GM21619 (cell line): ENCODE measurements around the gene BMERB1.
"Not testable (repeated sequence)": the region's sequence is repeated elsewhere in the genome, so short reads cannot be mapped to it uniquely, and the experiment has no call there.

Experiments used
- ATAC-seq: cut with Tn5 transposase; IDR thresholded peaks from one replicate; pipeline ENCODE4 v1.9.1; 2021; ENCODE audit not compliant: unreplicated experiment

The BMERB1 gene

DNA sequence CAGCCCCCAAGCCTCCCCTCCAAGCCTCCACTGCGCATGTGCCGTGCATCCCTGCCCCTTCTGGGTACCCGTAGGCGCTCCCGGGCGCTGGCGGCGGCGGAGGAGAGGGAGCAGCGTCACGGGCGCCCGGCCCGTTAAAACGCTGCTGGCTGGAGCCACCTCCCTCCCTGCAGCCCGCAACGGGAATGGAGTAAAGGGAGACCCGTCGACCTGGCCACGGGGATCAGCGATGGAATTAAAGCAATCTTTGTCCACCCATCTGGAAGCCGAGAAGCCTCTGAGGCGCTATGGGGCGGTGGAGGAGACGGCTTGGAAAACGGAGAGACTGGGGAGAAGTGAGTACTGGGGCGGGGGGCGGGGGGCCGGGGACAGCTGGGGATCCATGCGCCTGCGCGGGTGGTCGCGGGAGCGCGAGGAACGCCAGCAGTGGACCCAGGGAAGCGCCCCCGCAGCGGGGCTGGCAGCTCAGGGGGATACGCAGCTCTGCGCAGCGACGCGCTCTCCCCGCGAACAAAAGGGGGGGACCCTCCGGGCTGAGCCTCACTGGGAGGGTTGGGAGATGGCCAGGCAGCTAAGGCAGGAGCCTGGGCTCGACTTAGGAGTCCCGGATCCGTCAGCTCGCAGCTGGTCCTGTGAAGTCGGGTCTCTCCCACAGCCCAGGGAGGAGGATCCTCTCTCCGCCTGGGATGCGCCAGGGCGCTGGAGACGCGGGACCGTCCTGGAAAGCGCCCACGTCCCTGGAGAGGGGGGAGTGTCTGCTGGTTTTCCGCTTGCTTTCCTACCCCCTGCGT, at the start of gene BMERB1:
Gene BMERB1, plus strand, starts transcription at position 164 of the 791 bp plus-strand sequence. Its CDS starts 66 bp downstream, at position 230.
- no peak for ATAC-seq

DNA sequence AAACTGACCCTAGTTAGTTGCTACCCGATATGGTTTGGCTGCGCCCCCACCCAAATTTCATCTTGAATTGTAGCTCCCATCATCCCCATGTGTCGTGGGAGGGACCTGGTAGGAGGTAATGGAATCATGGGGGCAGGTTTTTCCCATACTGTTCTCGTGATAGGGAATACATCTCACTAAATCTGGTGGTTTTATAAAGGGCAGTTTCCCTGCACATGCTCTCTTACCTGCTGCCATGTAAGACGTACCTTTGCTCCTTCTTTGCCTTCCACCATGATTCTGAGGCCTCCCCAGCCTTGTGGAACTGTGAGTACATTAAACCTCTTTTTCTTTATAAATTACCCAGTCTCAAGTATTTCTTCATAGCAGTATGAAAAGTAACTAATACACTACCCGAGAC, 46.3 kb upstream of the BMERB1 start:
- ATAC-seq, result not testable (repeated sequence)

DNA sequence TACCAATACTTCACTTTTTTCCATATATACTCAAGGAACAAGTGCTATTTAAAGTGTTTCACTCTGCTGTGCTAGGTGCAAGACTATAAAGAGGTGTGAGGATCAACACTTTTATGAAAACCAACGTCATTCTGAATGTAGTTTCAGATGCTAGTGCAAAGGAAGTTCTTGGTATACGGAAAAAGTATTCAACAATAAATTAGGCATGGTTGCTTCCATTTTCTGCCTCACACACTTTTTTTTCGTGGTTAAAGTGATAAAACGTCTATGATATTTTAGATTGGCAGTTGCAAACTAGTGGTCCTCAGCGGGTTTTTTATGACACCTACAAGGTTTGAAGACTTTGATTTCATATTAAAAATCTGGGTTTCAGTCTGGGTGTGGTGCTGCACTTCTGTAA, 44.5 kb upstream of the BMERB1 start:
- ATAC-seq, result not testable (repeated sequence)

DNA sequence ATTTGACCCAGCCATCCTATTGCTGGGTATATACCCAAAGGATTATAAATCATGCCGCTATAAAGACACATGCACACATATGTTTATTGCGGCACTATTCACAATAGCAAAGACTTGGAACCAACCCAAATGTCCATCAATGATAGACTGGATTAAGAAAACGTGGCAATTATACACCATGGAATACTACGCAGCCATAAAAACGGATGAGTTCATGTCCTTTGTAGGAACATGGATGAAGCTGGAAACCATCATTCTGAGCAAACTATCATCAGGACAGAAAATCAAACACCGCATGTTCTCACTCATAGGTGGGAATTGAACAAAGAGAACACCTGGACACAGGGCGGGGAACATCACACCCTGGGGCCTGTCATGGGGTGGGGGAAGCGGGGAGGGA, 41.4 kb upstream of the BMERB1 start:
- not testable (repeated sequence) for ATAC-seq

DNA sequence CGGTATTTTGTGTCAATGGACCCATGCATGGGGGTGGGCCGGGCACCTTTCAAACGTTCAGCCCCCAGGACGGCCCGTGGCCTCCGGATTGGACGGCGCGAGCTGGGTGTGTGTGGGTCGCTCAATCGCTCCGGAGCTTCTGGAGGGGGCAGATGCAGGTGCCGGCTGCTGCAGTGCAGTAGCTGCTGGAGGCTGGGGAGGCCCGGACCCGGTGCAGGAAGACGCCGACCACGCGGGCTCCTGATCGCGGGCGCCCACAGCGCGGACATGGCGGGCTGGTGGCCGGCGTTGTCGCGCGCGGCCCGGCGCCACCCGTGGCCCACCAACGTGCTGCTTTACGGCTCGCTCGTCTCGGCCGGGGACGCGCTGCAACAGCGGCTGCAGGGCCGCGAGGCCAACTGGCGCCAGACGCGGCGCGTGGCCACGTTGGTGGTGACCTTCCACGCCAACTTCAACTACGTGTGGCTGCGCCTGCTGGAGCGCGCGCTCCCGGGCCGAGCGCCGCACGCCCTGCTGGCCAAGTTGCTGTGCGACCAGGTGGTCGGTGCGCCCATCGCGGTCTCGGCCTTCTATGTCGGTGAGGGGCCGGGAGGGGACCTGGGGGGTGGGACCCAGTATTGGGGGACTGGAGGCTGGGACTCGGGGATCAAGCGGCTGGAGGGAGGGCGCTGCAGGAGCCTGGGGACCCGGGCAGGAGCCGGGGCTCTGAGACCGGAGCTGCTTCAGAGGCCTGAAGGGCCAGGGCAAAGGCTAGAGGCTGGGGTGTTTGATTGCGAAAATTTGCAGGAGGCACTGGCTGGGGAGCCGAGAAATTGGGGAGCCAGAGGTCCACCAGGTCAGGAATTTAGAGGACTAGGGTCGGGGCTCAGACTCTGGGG, 38.5 kb upstream of the BMERB1 start, which contains the start of gene MPV17L:
Gene MPV17L, plus strand, starts transcription at position 124 of the 878 bp plus-strand sequence. Its CDS starts 144 bp downstream, at position 268.
- not testable (repeated sequence) for ATAC-seq

DNA sequence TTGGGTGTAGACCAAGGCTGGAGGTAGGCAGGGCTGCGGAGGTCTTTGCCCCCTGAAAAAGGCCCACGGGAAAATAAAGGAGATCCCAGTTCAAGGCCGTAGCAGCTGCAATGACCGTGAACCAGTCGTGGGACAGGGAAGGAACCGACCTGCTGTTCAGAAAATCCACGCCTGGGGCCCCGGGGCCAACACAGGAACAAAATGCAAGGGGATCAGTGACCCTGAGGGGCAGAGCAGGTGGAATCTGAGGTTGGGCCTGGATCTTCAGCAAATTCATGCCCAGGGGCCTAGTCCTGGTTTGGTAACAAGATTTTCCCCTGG, 37.9 kb upstream of the BMERB1 start:
- not testable (repeated sequence) for ATAC-seq

DNA sequence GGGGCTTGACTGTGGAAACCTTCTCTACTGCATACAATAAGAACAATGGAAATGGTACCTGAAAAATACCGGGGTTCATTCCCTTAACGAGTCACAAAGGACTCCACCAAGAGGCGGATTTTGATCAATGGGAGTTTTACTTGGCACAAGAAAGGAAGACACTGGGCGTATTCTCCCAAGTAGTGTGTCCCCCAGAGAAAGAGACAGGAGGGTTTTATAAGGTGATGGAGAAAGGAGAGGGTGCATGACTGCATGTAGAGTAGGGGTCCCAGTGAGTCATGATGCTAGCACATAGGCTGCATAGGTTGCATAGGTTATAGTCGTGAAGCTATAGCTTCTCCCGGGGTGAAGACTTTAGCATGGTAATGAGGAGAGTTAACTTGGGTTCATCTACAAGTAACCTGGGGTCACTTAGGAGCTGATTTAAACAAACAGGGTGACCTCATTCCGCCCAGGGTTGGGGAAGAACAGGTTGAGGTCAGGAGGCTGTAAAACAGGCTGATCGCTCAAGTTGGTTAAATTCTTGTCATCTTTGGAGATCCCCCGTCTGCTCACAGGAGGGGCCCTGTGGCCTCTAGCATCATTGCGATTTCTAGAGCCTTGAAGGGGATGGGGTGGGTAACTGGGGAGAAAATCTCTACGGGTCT, 37.3 kb upstream of the BMERB1 start:
- no peak for ATAC-seq

DNA sequence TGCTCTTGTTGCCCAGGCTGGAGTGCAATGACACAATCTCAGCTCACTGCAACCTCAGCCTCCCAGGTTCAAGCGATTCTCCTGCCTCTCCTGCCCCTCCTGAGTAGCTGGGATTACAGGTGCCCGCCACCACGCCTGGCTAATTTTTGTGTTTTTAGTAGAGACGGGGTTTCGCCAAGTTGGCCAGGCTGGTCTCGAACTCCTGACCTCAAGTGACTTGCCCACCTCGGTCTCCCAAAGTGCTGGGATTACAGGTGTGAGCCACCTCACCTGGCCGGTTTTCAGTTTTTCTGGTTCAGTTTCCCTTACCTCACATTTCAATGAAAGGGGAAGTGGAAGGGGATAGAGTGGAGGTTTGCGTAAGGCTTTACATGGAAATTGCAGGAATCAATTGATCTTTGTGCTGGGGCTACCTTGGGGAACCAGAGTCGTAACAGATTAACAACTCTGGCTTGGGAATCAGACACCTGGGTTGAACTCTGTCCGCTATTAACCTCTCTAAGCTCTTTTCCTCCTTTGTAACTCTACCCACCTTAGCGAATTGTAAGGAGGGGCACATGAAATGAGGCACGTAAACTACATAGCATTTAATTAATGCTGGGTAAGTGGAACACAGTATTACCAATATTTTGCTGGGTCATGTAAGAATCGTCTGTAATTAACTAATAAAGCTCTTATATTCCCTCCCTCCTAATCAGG, 35.6 kb upstream of the BMERB1 start:
- ATAC-seq, result no peak

DNA sequence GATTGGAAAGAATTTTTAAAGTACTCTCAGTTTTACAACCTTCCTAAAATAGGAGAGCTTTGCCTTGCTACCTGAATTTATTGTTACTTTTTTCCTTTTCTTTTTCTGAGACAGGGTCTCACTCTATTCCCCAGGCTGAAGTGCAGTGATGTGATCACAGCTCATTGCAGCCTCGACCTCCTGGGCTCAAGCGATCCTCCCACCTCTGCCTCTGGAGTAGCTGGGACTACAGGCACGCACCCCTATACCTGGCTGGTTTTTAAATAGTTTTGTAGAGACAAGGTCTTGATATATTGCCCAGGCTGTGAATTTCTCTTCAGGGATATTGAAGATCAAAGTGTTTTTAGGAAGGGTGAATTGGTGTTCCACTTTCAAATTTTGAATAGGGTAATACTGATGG, 35.1 kb upstream of the BMERB1 start:
- no peak for ATAC-seq

DNA sequence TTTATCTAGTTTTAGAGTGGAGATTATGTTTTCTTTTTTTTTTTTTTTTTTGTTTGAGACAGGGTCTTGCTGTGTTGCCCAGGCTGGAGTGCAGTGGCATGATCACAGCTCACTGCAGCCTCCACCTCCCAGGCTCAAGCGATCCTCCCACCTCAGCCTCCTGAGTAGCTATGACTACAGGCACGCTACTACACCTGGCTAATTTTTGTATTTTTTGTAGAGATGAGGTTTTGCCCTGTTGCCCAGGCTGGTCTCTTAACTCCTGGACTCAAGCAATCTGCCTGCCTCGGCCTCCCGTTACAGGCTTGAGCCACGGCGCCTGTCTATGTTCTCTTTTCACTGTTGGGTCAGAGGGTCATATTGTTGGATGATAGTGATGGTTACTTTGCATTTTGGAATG, 34.1 kb upstream of the BMERB1 start:
- ATAC-seq, result not testable (repeated sequence)

DNA sequence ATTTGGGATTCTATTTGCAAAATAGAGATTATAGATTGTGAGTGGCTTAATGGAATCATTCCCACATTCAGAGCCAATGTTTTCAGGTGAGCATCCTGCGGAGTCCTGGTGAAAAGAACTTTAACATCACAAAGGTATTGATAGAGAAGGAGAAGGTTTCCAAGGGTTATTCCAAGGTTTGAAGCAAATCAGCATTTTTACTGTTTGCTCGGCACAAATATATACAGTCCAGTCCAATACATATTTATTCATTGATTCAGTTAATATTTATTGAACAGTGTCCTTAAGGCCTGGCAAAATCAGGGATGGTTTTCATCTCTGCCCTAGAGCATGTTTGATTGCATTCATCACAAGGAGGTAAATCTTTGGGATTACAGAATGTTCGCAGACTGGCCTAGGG, 32.4 kb upstream of the BMERB1 start:
- ATAC-seq, result no peak

DNA sequence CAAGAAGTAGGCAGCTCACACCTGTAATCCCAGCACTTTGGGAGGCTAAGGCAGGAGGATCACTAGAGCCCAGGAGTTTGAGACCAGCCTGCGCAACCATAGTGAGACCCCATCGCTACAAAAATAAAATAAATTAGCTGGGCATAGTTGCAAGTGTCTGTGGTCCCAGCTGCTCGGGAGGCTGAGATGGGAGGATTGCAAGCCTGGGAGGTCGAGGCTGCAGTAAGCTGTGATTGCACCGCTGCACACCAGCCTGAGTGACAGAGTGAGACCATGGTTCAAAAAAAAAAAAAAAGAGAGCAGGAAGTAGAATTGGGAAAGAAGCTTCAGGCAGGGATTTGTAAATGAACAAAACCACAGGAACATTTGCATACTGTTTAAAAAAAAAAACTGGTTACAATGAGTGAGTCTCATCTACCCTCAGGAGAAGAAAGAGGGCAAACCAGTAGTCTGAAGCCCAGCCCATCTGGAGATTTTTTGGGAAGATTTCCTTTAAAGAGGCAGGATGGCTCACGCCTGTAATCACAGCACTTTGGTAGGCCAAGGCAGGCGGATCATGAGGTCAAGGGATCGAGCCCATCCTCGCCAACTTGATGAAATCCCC, 30.9 kb upstream of the BMERB1 start:
- ATAC-seq, result no peak

DNA sequence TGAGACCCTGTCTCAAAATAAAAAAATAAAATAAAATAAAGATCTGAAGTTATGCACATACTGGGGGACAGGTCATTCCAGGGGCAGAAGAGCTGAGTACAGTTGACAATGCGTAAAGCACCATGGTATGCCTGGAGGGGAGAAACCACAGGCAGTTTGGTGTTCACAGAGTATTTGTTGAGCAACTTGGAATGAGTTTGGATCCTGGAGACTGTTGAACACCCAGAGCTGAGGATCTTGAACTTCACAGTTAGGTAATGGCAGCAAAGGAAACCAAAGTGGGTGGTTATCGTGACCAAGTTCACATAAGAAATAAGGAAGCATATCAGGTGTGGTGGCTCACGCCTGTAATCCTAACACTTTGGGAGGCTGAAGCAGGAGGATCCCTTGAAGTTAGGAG, 30.3 kb upstream of the BMERB1 start:
- ATAC-seq, result not testable (repeated sequence)

DNA sequence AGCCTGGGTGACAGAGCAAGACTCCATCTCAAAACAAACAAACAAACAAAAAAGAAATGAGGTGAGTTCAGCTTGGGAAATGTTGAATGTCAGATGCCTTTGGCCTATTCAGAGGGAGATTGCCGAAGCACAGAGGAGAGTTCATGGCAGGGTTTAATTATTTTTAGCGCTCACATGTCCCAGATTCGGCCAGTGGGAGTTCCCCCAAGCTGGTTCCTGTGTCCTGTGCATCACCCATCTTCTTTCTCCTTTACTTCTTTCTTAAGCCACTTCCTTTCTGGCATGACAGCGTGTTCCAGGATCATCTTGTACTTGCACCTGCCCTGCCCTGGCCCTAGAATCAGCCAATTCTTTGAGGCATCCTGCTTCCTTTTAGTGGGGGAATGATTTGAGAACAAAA, 29.6 kb upstream of the BMERB1 start:
- no peak for ATAC-seq

DNA sequence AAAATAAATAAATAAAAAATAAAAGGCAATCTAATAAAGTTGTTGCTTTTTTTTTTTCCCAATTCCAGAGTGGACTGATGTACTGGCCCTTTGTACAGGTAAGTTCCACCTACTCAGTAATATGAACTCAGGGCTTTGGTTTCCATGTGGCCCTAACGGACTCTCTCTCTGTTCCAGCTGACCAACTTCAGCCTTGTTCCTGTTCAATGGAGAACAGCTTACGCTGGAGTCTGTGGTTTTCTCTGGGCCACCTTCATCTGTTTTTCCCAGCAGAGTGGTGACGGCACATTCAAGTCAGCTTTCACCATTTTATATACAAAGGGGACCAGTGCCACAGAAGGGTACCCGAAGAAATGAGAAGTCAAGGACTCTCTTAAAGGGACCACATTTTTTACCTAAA, 26.6 kb upstream of the BMERB1 start:
- ATAC-seq, result not testable (repeated sequence)

DNA sequence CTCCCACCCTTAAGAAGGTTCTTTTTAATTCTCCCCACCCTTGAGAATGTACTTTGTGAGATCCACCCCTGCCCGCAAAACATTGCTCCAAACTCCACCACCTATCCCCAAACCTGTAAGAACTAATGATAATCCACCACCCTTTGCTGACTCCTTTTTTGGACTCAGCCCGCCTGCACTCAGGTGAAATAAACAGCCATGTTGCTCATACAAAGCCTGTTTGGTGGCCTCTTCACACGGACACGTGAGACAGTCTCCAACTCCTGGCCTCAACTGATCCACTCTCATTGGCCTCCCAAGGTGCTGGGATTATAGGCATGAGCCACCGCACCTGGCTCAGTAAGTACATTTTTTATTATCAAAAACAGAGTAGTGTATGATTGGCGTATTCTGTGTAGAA, 24.9 kb upstream of the BMERB1 start:
- ATAC-seq, result not testable (repeated sequence)

DNA sequence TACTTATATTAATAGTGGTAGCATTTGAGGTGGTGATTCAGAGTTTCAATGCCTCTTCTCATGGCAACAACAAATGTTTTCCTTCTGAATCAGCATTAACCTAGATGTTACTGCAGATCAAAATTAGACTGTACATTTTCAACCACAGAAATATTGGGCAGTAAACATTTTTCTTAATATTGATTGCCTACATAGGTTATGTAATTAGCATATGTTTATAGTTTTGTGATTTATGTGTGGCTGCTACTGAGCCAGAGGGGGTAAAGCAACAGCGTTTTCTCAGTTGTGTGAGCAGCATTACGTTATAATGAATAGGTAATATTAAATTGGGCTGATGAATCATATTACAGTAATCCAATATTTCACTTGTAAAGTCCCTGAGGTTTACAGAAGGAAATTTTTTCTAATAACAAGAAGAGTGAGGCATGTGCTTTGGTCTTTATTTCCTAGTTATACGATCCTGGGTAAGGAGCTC, 18.8 kb upstream of the BMERB1 start:
- ATAC-seq, result no peak

DNA sequence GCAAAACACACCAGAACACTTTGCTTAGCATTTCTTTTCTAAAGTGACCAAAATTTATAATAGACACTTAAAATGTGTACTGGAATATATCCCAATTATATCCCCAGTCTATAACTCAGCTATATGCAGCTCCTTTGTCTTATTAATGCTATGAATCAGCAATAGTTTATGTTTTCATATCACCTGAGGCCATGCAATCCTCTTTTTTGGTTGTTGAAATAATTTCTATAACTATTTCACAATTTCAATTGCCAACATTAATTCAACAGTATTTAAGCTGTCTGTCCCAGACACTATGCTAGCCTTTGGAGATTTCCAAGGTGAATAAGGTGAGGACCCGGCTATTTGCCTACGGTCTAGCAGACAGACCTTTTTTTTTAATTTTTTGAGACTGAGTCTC, 17.2 kb upstream of the BMERB1 start:
- no peak for ATAC-seq

DNA sequence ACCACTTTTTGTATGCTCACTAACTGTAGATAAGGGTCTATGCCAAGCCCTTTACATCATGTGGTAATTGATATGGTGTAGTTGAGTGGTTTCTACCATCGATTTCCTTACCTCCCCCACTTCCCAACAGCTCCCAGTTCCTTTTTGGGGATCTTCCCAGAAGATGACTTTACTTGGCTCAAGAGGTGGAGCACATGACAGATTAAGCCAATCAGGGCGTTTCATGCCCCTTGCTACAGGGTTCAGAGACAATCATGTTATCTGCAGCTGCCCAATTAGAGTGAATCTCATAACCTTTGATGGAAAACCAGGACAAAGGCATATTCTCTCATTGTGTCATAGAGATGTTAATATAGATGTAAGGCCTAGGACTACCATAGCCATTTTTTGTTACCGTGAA, 16.2 kb upstream of the BMERB1 start:
- no peak for ATAC-seq

DNA sequence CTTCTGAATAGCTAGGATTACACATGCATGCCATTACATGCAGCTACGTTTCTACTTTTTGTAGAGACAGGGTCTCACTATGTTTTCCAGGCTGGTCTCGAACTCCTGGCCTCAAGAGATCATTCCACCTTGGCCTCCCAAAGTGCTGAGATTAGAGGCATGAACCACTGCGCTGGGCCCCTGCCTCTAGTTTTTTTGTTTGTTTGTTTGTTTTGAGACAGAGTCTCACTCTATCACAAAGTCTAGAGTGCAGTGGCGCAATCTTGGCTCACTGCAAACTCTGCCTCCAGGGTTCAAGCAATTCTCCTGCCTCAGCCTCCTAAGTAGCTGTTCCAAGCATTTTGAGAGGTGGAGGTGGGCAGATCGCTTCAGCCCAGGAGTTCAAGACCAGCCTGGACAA, 12.7 kb upstream of the BMERB1 start:
- not testable (repeated sequence) for ATAC-seq
